Suprapubic skin (tissue), 3 donors: ENCODE measurements around the gene C1QC.

Experiments used
- POLR2AphosphoS5 ChIP-seq, 3 donors: sonication (generic); formaldehyde crosslinking; IDR thresholded peaks; one replicate each; pipeline ENCODE4 v1.6.1; 2017; ENCODE audit warnings: antibody characterized with exemption in 3 of 3
- TF ChIP-seq, protein P1 (sequence below), 2 donors: fragments of 200-600 bp in 1 of 2; fragments of 450-650 bp in 1 of 2; sonication (generic) in 1 of 2; IDR thresholded peaks; one replicate each; pipeline ENCODE4 v1.5.1; 2016 to 2019; ENCODE audit warnings: antibody characterized with exemption in 2 of 2, mild to moderate bottlenecking in 1 of 2, moderate library complexity in 1 of 2

DNA sequence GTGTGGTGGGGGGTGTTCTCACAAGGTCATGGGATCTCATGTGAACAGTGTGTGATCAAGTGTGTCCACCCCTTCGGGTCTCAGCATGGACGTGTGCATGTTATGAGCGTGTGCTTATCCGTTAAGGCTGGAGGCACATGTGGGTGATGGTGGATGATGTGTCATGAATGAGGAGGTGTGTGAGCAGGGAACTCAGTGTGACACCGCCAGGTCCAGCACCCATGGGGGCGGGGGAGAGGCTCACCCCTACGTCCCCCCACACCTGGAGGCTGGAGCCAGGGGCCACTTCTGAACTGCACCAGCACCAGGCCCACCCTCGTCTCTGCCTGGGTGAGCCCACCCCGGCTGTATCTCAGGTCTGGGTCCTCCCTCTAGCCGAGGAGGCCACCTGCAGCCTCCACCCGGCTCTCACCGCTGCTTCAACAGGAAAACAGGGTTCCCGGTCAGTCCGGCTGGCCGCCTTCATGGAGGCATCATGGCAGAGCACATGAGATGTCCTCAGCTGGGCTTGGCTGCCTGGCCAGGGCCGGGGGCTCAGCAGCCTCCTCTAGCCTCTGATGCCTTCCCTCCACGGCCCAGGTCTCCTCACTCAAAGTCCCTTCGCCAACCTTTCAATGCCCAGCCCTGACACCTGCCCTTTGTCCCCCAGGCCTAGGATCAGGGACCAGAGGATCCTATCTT lies 41.2 kb upstream of the C1QC start:
- TF ChIP-seq, protein P1, sequence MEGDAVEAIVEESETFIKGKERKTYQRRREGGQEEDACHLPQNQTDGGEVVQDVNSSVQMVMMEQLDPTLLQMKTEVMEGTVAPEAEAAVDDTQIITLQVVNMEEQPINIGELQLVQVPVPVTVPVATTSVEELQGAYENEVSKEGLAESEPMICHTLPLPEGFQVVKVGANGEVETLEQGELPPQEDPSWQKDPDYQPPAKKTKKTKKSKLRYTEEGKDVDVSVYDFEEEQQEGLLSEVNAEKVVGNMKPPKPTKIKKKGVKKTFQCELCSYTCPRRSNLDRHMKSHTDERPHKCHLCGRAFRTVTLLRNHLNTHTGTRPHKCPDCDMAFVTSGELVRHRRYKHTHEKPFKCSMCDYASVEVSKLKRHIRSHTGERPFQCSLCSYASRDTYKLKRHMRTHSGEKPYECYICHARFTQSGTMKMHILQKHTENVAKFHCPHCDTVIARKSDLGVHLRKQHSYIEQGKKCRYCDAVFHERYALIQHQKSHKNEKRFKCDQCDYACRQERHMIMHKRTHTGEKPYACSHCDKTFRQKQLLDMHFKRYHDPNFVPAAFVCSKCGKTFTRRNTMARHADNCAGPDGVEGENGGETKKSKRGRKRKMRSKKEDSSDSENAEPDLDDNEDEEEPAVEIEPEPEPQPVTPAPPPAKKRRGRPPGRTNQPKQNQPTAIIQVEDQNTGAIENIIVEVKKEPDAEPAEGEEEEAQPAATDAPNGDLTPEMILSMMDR (IDR thresholded peaks at IDR 0.05), result no peak
- no peak for TF ChIP-seq POLR2AphosphoS5 (IDR thresholded peaks at IDR 0.05)
